H1 (cell line): ENCODE results near the gene RNASET2. TPM values are rescaled to one million over a fixed set of nuclear protein-coding genes. Genes with fewer than 3 reads are reported as not detected.

ENCODE experiments used
- CTCF ChIA-PET: fragments of 300-600 bp; sonication (Branson Sonifier 250); formaldehyde crosslinking; loops from one replicate; lab custom pipeline; 2021; ENCODE audit not compliant: partially characterized antibody; lab: Charles Lee
- POLR2A ChIA-PET: fragments of 300-600 bp; sonication (Branson Sonifier 250); formaldehyde crosslinking; loops from one replicate; lab custom pipeline; 2021; ENCODE audit warnings: inconsistent platforms; ENCODE audit not compliant: partially characterized antibody; lab: Charles Lee
- DNase-seq, 2 experiments: peaks; one replicate each; pipeline versions ENCODE4 v3.0.0 to v3.0.0-alpha.2; 2010 to 2022; ENCODE audit warnings: low spot score in 2 of 2, low read depth in 1 of 2, mixed read lengths in 1 of 2
- FAIRE-seq: peaks from 2 replicates; lab custom pipeline; 2011; peaks lifted over from hg19 to GRCh38; lab: Jason Lieb, UNC
- H2AFZ ChIP-seq: 2 replicates; pipeline ENCODE4 v1.8.1; 2012; ENCODE audit warnings: low read length, inconsistent platforms
- H2AK5ac ChIP-seq: 2 replicates; pipeline ENCODE4 v1.6.1; 2013; ENCODE audit warnings: low read depth, low read length
- H2BK120ac ChIP-seq: replicated peaks from 2 replicates; pipeline ENCODE3; 2013; ENCODE audit warnings: low read depth, low read length, inconsistent platforms
- H2BK12ac ChIP-seq: 2 replicates; pipeline ENCODE4 v1.6.1; 2013; ENCODE audit warnings: low read depth, low read length
- H2BK15ac ChIP-seq: 2 replicates; pipeline ENCODE4 v1.6.1; 2013; ENCODE audit warnings: low read length
- H2BK20ac ChIP-seq: 2 replicates; pipeline ENCODE4 v1.6.1; 2013; ENCODE audit warnings: low read length
- H2BK5ac ChIP-seq: 2 replicates; pipeline ENCODE4 v1.6.1; 2013; ENCODE audit warnings: low read depth, low read length
- H3K14ac ChIP-seq: 2 replicates; pipeline ENCODE4 v1.6.1; 2013; ENCODE audit warnings: inconsistent platforms; ENCODE audit not compliant: insufficient read length
- H3K18ac ChIP-seq: 2 replicates; pipeline ENCODE4 v1.6.1; 2013; ENCODE audit warnings: low read length; ENCODE audit errors: extremely low read depth
- H3K23ac ChIP-seq: 2 replicates; pipeline ENCODE4 v1.6.1; 2013; ENCODE audit warnings: inconsistent platforms; ENCODE audit not compliant: insufficient read length
- H3K23me2 ChIP-seq: 2 replicates; pipeline ENCODE4 v1.6.1; 2013; ENCODE audit warnings: low read depth, low read length
- H3K27ac ChIP-seq: 2 replicates; pipeline ENCODE4 v1.6.1; 2011; ENCODE audit warnings: low read depth, low read length, inconsistent platforms
- H3K27me3 ChIP-seq, 4 experiments: replicated peaks in 1 of 4; 1 replicate in 1 of 4; 2 replicates in 3 of 4; pipeline versions ENCODE4 v1.6.1 to v1.8.1; 2011 to 2013; ENCODE audit warnings: low read length in 3 of 4, mild to moderate bottlenecking in 3 of 4, inconsistent platforms in 2 of 4, mixed read lengths in 2 of 4, moderate library complexity in 1 of 4; ENCODE audit not compliant: control insufficient read depth in 3 of 4, insufficient read depth in 3 of 4; ENCODE audit errors: extremely low read depth in 1 of 4
- H3K36me3 ChIP-seq, 4 experiments: 2 replicates each; pipeline versions ENCODE4 v1.6.1 to v1.8.1; 2011 to 2013; ENCODE audit warnings: mild to moderate bottlenecking in 4 of 4, low read length in 3 of 4, moderate library complexity in 2 of 4, control low read depth in 1 of 4, inconsistent platforms in 1 of 4; ENCODE audit not compliant: insufficient read depth in 4 of 4, control insufficient read depth in 2 of 4
- H3K4ac ChIP-seq: replicated peaks from 2 replicates; pipeline ENCODE3; 2013; ENCODE audit warnings: low read length, low read depth, mixed read lengths, inconsistent platforms; ENCODE audit not compliant: insufficient read length
- H3K4me1 ChIP-seq, 4 experiments: replicated peaks in 1 of 4; 1 replicate in 1 of 4; 2 replicates in 3 of 4; pipeline versions ENCODE4 v1.6.1 to v1.8.1; 2011 to 2013; ENCODE audit warnings: low read length in 3 of 4, inconsistent platforms in 2 of 4, mixed read lengths in 1 of 4; ENCODE audit not compliant: insufficient read depth in 4 of 4, control insufficient read depth in 3 of 4
- H3K4me2 ChIP-seq, 2 experiments: 2 replicates each; pipeline versions ENCODE4 v1.6.1 to v1.8.1; 2011 to 2013; ENCODE audit warnings: low read depth in 2 of 2, low read length in 2 of 2, control low read depth in 1 of 2, inconsistent platforms in 1 of 2, mild to moderate bottlenecking in 1 of 2; ENCODE audit not compliant: insufficient read depth in 1 of 2
- H3K4me3 ChIP-seq, 4 experiments: fragments of 200-600, 300-600 bp in 1 of 4; sonication (generic), shearing (Covaris generic), sonication (Bioruptor Twin) in 1 of 4; 2 replicates each; pipeline versions ENCODE4 v1.5.1 to v1.8.1; 2011 to 2016; ENCODE audit warnings: low read length in 4 of 4, low read depth in 3 of 4, control low read depth in 2 of 4, inconsistent platforms in 2 of 4, mild to moderate bottlenecking in 2 of 4, mixed read lengths in 1 of 4, moderate library complexity in 1 of 4; ENCODE audit not compliant: insufficient read depth in 2 of 4; ENCODE audit errors: extremely low read depth in 1 of 4
- H3K56ac ChIP-seq: replicated peaks from 2 replicates; pipeline ENCODE3; 2013; ENCODE audit warnings: low read depth, mild to moderate bottlenecking, mixed read lengths, low read length, inconsistent platforms; ENCODE audit not compliant: insufficient read length
- H3K79me1 ChIP-seq: 2 replicates; pipeline ENCODE4 v1.6.1; 2013; ENCODE audit warnings: low read depth, low read length, control low read depth
- H3K79me2 ChIP-seq, 2 experiments: 2 replicates each; pipeline versions ENCODE4 v1.6.1 to v1.8.1; 2012 to 2013; ENCODE audit warnings: low read length in 2 of 2, mild to moderate bottlenecking in 2 of 2, inconsistent platforms in 1 of 2; ENCODE audit not compliant: insufficient read depth in 2 of 2, control insufficient read depth in 1 of 2
- H3K9ac ChIP-seq, 4 experiments: replicated peaks in 1 of 4; 1 replicate in 1 of 4; 2 replicates in 3 of 4; pipeline versions ENCODE4 v1.6.1 to v1.8.1; 2011 to 2013; ENCODE audit warnings: low read depth in 3 of 4, low read length in 3 of 4, control low read depth in 2 of 4, mild to moderate bottlenecking in 2 of 4, moderate library complexity in 2 of 4, inconsistent platforms in 1 of 4; ENCODE audit errors: extremely low read depth in 1 of 4
- H3K9me3 ChIP-seq, 2 experiments: 2 replicates each; pipeline versions ENCODE4 v1.6.1 to v1.8.1; 2012 to 2013; ENCODE audit warnings: mild to moderate bottlenecking in 2 of 2, moderate library complexity in 2 of 2, control low read depth in 1 of 2, inconsistent platforms in 1 of 2, low read depth in 1 of 2, low read length in 1 of 2, mixed read lengths in 1 of 2; ENCODE audit not compliant: insufficient read depth in 2 of 2
- H4K20me1 ChIP-seq, 2 experiments: replicated peaks in 1 of 2; 2 replicates each; pipeline versions ENCODE3 to v1.8.1; 2011 to 2013; ENCODE audit warnings: inconsistent platforms in 2 of 2, low read length in 2 of 2, mild to moderate bottlenecking in 1 of 2; ENCODE audit not compliant: insufficient read depth in 2 of 2, control insufficient read depth in 1 of 2
- H4K5ac ChIP-seq: 2 replicates; pipeline ENCODE4 v1.6.1; 2013; ENCODE audit warnings: low read length, low read depth, mixed read lengths, inconsistent platforms; ENCODE audit not compliant: insufficient read length
- H4K8ac ChIP-seq: 2 replicates; pipeline ENCODE4 v1.8.0; 2013; ENCODE audit warnings: mild to moderate bottlenecking, moderate library complexity, low read length, inconsistent platforms; ENCODE audit not compliant: insufficient read depth; ENCODE audit errors: extremely low read depth
- H4K91ac ChIP-seq: replicated peaks from 2 replicates; pipeline ENCODE3; 2013; ENCODE audit warnings: low read length, mixed read lengths, inconsistent platforms; ENCODE audit not compliant: insufficient read length
- CBX5 ChIP-seq: fragments of 300-800, 300-1000 bp; sonication (generic); IDR thresholded peaks from 2 replicates; pipeline ENCODE4 v1.7.1; 2016; ENCODE audit warnings: antibody characterized with exemption, low read length, low read depth
- CTCF ChIP-seq, 3 experiments: IDR thresholded peaks; 1 replicate in 2 of 3; 2 replicates in 1 of 3; pipeline versions ENCODE4 v1.5.1 to v1.6.1; 2011; ENCODE audit warnings: low read length in 3 of 3, mild to moderate bottlenecking in 3 of 3, inconsistent platforms in 2 of 3, low read depth in 1 of 3, moderate library complexity in 1 of 3; ENCODE audit not compliant: insufficient read depth in 1 of 3; ENCODE audit errors: control extremely low read depth in 1 of 3
- HDAC2 ChIP-seq, 2 experiments: fragments of 300-600 bp in 1 of 2; sonication (generic) in 1 of 2; IDR thresholded peaks; 2 replicates each; pipeline ENCODE4 v1.6.1; 2011 to 2012; ENCODE audit warnings: low read depth in 2 of 2, low read length in 2 of 2, mild to moderate bottlenecking in 2 of 2, moderate library complexity in 2 of 2, borderline replicate concordance in 1 of 2, inconsistent platforms in 1 of 2
- JUND ChIP-seq: IDR thresholded peaks from 2 replicates; pipeline ENCODE4 v1.6.1; 2011; ENCODE audit warnings: mild to moderate bottlenecking, improper control_type of control experiment, low read length
- KDM5A ChIP-seq: fragments of 200-600 bp; IDR thresholded peaks from 2 replicates; pipeline ENCODE4 v1.7.1; 2012; ENCODE audit warnings: mild to moderate bottlenecking, low read length, inconsistent platforms, mixed read lengths
- NANOG ChIP-seq: IDR thresholded peaks from 2 replicates; pipeline ENCODE4 v1.6.1; 2011; ENCODE audit warnings: low read length, low read depth, mild to moderate bottlenecking, inconsistent platforms; ENCODE audit not compliant: insufficient read depth, poor library complexity, severe bottlenecking
- PHF8 ChIP-seq: fragments of 200-600 bp; sonication (generic); conservative IDR thresholded peaks from 2 replicates; pipeline ENCODE4 v1.7.1; 2012; ENCODE audit warnings: low read depth, mild to moderate bottlenecking, inconsistent platforms, low read length, moderate library complexity
- POU5F1 ChIP-seq: IDR thresholded peaks from 2 replicates; pipeline ENCODE4 v1.6.1; 2011; ENCODE audit warnings: low read depth, mild to moderate bottlenecking, low read length, moderate library complexity
- RBBP5 ChIP-seq: IDR thresholded peaks from 2 replicates; pipeline ENCODE4 v1.7.1; 2012; ENCODE audit warnings: low read depth, mild to moderate bottlenecking, inconsistent platforms, low read length, moderate library complexity, borderline replicate concordance
- RFX5 ChIP-seq: IDR thresholded peaks from 2 replicates; pipeline ENCODE4 v1.6.1; 2011; ENCODE audit warnings: low read depth, low read length, improper control_type of control experiment, borderline replicate concordance
- TAF1 ChIP-seq: IDR thresholded peaks from 2 replicates; pipeline ENCODE4 v1.6.1; 2011; ENCODE audit warnings: mild to moderate bottlenecking, low read depth, low read length
- ZNF274 ChIP-seq: IDR thresholded peaks from 2 replicates; pipeline ENCODE4 v1.7.0; 2012; ENCODE audit warnings: low read length, borderline replicate concordance; ENCODE audit errors: extremely low read depth
- WGBS, 2 experiments: shearing (Covaris generic) in 1 of 2; methylation state at CpG; one replicate each; pipeline versions ENCODE4 v1.1.6 to v1.1.7; 2013 to 2015; ENCODE audit warnings: low lambda C conversion rate in 2 of 2, mixed read lengths in 2 of 2, inconsistent platforms in 1 of 2, low coverage in 1 of 2, missing lambda C conversion rate in 1 of 2; ENCODE audit not compliant: insufficient replicate concordance in 2 of 2, insufficient coverage in 1 of 2, insufficient read length in 1 of 2; ENCODE audit errors: extremely low coverage in 1 of 2, missing lambda C conversion rate in 1 of 2; 5-methylcytosine and 5-hydroxymethylcytosine counted together
- polyA plus RNA-seq, 7 experiments: library from polyadenylated mRNA; depleted of rRNA in 3 of 7; stranded (reverse) in 5 of 7; unstranded in 2 of 7; fragments of >200 nt in 5 of 7; fragments of 200-250 nt in 2 of 7; gene quantifications; 1 replicate in 5 of 7; 2 replicates in 1 of 7; 4 replicates in 1 of 7; pipeline versions ENCODE4 v1.2.1 to v1.2.3, GENCODE V29; 2011 to 2013; ENCODE audit warnings: missing spikeins in 2 of 7, mixed read lengths in 2 of 7
- total RNA-seq: library from RNA; stranded (reverse); fragmentation: NEBNext Ultra II Directional; extraction: Animal tissue kit (Norgen Biotek cat#: 25700); gene quantifications from 2 replicates; pipeline ENCODE4 v1.2.1, GENCODE V29; 2021

Gene RNASET2
- total and polyA plus RNA-seq, 2 of the 8 experiments (the other 6 are each of a cell fraction or from before 2014, with no cell fraction given), result 15.7 to 22.9 TPM

- Histone ChIP-seq H3K9ac (no peak overlapping the region), H4K5ac (no peak overlapping the region), H3K4ac (no peak overlapping the region), H3K4me2 (no peak overlapping the region), H2BK120ac (no peak overlapping the region), H2BK15ac (no peak overlapping the region), H2AFZ (no peak overlapping the region), H4K8ac (no peak overlapping the region), H3K36me3 (no peaks in the 10 kb centered on the region), H2BK5ac (no peak overlapping the region), H3K79me1 (no peaks in the 10 kb centered on the region), H3K9me3 (no peaks in the 10 kb centered on the region), H4K91ac (no peak overlapping the region), H2AK5ac (no peak overlapping the region), H3K79me2 (no peaks in the 10 kb centered on the region), H3K4me3 (no peak overlapping the region), H3K23ac (no peak overlapping the region), H3K56ac (no peak overlapping the region), H4K20me1 (no peaks in the 10 kb centered on the region), H3K14ac (no peak overlapping the region), H2BK12ac (no peak overlapping the region), H3K18ac (no peak overlapping the region), H3K27ac (no peak overlapping the region), H3K23me2 (no peaks in the 10 kb centered on the region), H2BK20ac (no peak overlapping the region), H3K27me3 (no peaks in the 10 kb centered on the region), H3K4me1 (no peaks in the 10 kb centered on the region)
- WGBS, 2 experiments, result 92% methylated on average over 9 of the region's 9 CpGs; no CpG with 5 or more reads in 1 of the 2 experiments
- DNase-seq (no peak), FAIRE-seq (no peak)
- CTCF ChIA-PET, result interaction anchor here (0.7 to 1.3 kb wide), 4 partner anchors 13 to 62 kb away, joined by 3 to 4 read pairs (median 4); no protein-coding TSS in a partner anchor
- POLR2A ChIA-PET, result no interaction called here
- TF ChIP-seq RBBP5 (no peak), PHF8 (no peak), TAF1 (no peak), ZNF274 (no peak), POU5F1 (no peak), NANOG (no peak), KDM5A (no peak), HDAC2 (IDR thresholded peaks at IDR 0.05; ENCODE audit: borderline replicate concordance in 1 of 2, low read depth in 2 of 2, low read length in 2 of 2) (no peak), JUND (no peak), RFX5 (no peak), CBX5 (no peak), CTCF (IDR thresholded peaks at IDR 0.05; ENCODE audit: control extremely low read depth in 1 of 3, insufficient read depth in 1 of 3, low read depth in 1 of 3, low read length in 3 of 3) (no peak)
These were observed 31.8 kb downstream of the RNASET2 start for GRCh38 chr6:166924531-166924930.
